Astrocyte (in vitro differentiated cells and primary cell): ENCODE data around the gene C1R. TPM values are rescaled to one million over a fixed set of nuclear protein-coding genes. Genes with fewer than 3 reads are reported as not detected.

Experiments used
- DNase-seq: peaks from one replicate; pipeline ENCODE4 v3.0.0-alpha.2; 2010; ENCODE audit warnings: low read depth
- FAIRE-seq: peaks from 2 replicates; lab custom pipeline; 2011; peaks lifted over from hg19 to GRCh38; lab: Jason Lieb, UNC
- H2AFZ ChIP-seq: 2 replicates; pipeline ENCODE4 v1.6.0; 2012; ENCODE audit warnings: low read depth, low read length, inconsistent platforms
- H3K27ac ChIP-seq: 2 replicates; pipeline ENCODE4 v1.5.1; 2011; ENCODE audit warnings: low read depth, low read length, inconsistent platforms
- H3K27me3 ChIP-seq: 2 replicates; pipeline ENCODE4 v1.6.0; 2011; ENCODE audit warnings: low read length, inconsistent platforms; ENCODE audit not compliant: insufficient read depth
- H3K36me3 ChIP-seq: 2 replicates; pipeline ENCODE4 v1.5.1; 2011; ENCODE audit warnings: low read length, inconsistent platforms; ENCODE audit not compliant: insufficient read depth
- H3K4me1 ChIP-seq: 2 replicates; pipeline ENCODE4 v1.5.1; 2011; ENCODE audit warnings: low read length, inconsistent platforms; ENCODE audit not compliant: insufficient read depth
- H3K4me2 ChIP-seq: 2 replicates; pipeline ENCODE4 v1.6.0; 2012; ENCODE audit warnings: low read length, inconsistent platforms
- H3K4me3 ChIP-seq: 2 replicates; pipeline ENCODE4 v1.5.1; 2011; ENCODE audit warnings: low read depth, mild to moderate bottlenecking, low read length, inconsistent platforms; ENCODE audit not compliant: insufficient read depth
- H3K79me2 ChIP-seq: 2 replicates; pipeline ENCODE4 v1.6.0; 2012; ENCODE audit warnings: mild to moderate bottlenecking, low read length, inconsistent platforms; ENCODE audit not compliant: insufficient read depth
- H3K9ac ChIP-seq: 2 replicates; pipeline ENCODE4 v1.6.0; 2012; ENCODE audit warnings: mild to moderate bottlenecking, low read length, inconsistent platforms
- H3K9me3 ChIP-seq: 2 replicates; pipeline ENCODE4 v1.5.1; 2012; ENCODE audit warnings: low read depth, mild to moderate bottlenecking, low read length, inconsistent platforms; ENCODE audit not compliant: insufficient read depth
- H4K20me1 ChIP-seq: 2 replicates; pipeline ENCODE4 v1.6.0; 2012; ENCODE audit warnings: low read length, inconsistent platforms; ENCODE audit not compliant: insufficient read depth
- H3K27ac Mint-ChIP-seq: one replicate; pipeline ENCODE4 v1.8.0; 2021; ENCODE audit warnings: mild to moderate bottlenecking, mixed read lengths; ENCODE audit not compliant: unreplicated experiment
- H3K27me3 Mint-ChIP-seq: one replicate; pipeline ENCODE4 v1.8.0; 2021; ENCODE audit warnings: low read depth, mixed read lengths; ENCODE audit not compliant: unreplicated experiment
- H3K36me3 Mint-ChIP-seq: one replicate; pipeline ENCODE4 v1.8.0; 2021; ENCODE audit warnings: low read depth, mixed read lengths; ENCODE audit not compliant: unreplicated experiment
- H3K4me1 Mint-ChIP-seq: one replicate; pipeline ENCODE4 v1.8.0; 2021; ENCODE audit warnings: low read depth, mixed read lengths; ENCODE audit not compliant: unreplicated experiment
- H3K4me3 Mint-ChIP-seq: one replicate; pipeline ENCODE4 v1.8.0; 2021; ENCODE audit warnings: mild to moderate bottlenecking, moderate library complexity, mixed read lengths; ENCODE audit not compliant: unreplicated experiment
- H3K9me3 Mint-ChIP-seq: one replicate; pipeline ENCODE4 v1.8.0; 2021; ENCODE audit warnings: mild to moderate bottlenecking, mixed read lengths; ENCODE audit not compliant: unreplicated experiment
- EZH2 ChIP-seq: IDR thresholded peaks from 2 replicates; pipeline ENCODE4 v1.6.1; 2012; ENCODE audit warnings: mild to moderate bottlenecking, low read length, inconsistent platforms; ENCODE audit not compliant: insufficient read depth
- total RNA-seq: library from RNA; stranded (reverse); gene quantifications from 2 replicates; pipeline ENCODE4 v1.2.1, GENCODE V29; 2021
- TF ChIP-seq, protein P1 (sequence below): IDR thresholded peaks from 2 replicates; pipeline ENCODE4 v1.5.1; 2011; ENCODE audit warnings: low read depth, mild to moderate bottlenecking, inconsistent platforms, low read length, moderate library complexity; ENCODE audit not compliant: insufficient read depth

C1R gene
- total RNA-seq, 1 donor from 2014 or later, result 0.86 TPM

DNA sequence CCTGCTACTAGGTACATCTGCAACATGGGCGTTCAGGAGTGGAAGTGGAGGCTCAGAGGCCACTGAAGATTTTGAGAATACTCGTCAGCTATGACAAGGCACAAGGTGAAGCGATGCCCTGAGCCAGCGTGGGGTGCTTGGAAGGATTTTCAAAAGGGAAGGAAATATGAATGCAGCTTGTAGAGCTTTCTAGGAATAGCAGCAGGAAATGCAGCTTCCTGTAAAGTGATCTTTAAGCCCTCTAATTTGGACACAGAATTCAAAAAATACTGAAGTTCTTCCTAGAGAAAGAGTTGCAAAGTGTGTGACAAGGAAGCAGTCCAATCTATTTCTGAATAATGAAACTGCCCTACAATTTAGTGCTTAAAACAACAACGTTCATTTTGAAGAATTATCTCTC is 44.9 kb downstream of the C1R start:
- no peaks in the 10 kb centered on the region for H3K4me1 Mint-ChIP-seq
- FAIRE-seq (no peak), DNase-seq (no peak)
- H3K9me3 ChIP-seq, result no peaks in the 10 kb centered on the region
- H3K27me3 Mint-ChIP-seq, result peaks cover 5% of the 10 kb centered on the region
- no peak overlapping the region for H3K9ac ChIP-seq
- H3K4me2 ChIP-seq, result no peak overlapping the region
- H4K20me1 ChIP-seq, result no peaks in the 10 kb centered on the region
- H2AFZ ChIP-seq, result no peak overlapping the region
- H3K27me3 ChIP-seq, result peaks cover 8% of the 10 kb centered on the region
- no peak overlapping the region for H3K4me3 Mint-ChIP-seq
- H3K27ac ChIP-seq, result no peak overlapping the region
- no peak overlapping the region for H3K4me3 ChIP-seq
- H3K36me3 Mint-ChIP-seq, result peaks cover 2% of the 10 kb centered on the region
- TF ChIP-seq, protein P1, sequence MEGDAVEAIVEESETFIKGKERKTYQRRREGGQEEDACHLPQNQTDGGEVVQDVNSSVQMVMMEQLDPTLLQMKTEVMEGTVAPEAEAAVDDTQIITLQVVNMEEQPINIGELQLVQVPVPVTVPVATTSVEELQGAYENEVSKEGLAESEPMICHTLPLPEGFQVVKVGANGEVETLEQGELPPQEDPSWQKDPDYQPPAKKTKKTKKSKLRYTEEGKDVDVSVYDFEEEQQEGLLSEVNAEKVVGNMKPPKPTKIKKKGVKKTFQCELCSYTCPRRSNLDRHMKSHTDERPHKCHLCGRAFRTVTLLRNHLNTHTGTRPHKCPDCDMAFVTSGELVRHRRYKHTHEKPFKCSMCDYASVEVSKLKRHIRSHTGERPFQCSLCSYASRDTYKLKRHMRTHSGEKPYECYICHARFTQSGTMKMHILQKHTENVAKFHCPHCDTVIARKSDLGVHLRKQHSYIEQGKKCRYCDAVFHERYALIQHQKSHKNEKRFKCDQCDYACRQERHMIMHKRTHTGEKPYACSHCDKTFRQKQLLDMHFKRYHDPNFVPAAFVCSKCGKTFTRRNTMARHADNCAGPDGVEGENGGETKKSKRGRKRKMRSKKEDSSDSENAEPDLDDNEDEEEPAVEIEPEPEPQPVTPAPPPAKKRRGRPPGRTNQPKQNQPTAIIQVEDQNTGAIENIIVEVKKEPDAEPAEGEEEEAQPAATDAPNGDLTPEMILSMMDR, result no peak
- TF ChIP-seq EZH2, result no peak
- H3K9me3 Mint-ChIP-seq, result no peaks in the 10 kb centered on the region
- H3K79me2 ChIP-seq, result no peaks in the 10 kb centered on the region
- H3K27ac Mint-ChIP-seq, result no peak overlapping the region
- no peaks in the 10 kb centered on the region for H3K4me1 ChIP-seq
- H3K36me3 ChIP-seq, result no peaks in the 10 kb centered on the region

DNA sequence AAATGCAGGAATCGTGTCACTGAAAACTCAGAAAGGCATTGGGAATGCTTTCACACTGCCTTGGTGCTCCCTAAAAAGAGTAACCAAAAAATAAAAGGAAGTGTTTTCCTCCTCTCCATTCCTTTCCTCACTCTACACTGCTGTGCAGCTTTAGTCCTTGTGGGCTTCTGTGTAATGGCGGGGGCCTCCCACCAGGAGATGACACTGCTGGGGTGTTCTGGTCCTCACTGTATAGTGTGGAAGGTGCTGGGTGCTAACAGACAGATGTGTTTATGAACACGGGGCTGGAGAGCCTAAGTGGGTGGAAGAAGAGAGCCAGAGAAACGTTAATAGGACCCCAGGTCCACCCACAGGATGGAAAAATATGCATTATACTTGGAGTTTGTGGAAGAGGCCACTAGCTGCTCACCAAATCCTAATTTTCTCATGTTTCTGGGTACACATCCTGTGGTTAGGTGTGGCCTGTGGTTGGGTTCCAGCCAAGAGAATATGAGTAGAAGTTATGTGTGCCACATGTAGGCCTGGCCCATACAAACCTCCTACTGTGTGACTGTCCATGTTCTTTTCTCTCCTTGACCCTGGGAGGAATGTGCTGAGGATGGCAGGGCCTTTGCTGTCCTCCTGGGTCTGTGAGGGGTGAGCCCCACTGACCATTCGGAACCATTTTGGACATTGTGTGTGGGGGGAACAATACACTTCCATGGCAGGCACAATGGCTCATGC is 45.7 kb downstream of the C1R start:
- Histone ChIP-seq H2AFZ (no peak overlapping the region), H3K79me2 (no peaks in the 10 kb centered on the region), H3K4me3 (no peak overlapping the region), H3K36me3 (no peaks in the 10 kb centered on the region), H3K9me3 (no peaks in the 10 kb centered on the region), H3K9ac (no peak overlapping the region), H3K4me2 (no peak overlapping the region), H3K4me1 (no peaks in the 10 kb centered on the region), H3K27me3 (peaks cover 3% of the 10 kb centered on the region), H3K27ac (no peak overlapping the region), H4K20me1 (no peaks in the 10 kb centered on the region)
- H3K9me3 Mint-ChIP-seq, result no peaks in the 10 kb centered on the region
- no peak for DNase-seq
- no peak overlapping the region for H3K4me3 Mint-ChIP-seq
- no peak overlapping the region for H3K27ac Mint-ChIP-seq
- TF ChIP-seq EZH2, result no peak
- TF ChIP-seq, protein P1, result no peak
- H3K4me1 Mint-ChIP-seq, result no peaks in the 10 kb centered on the region
- FAIRE-seq, result no peak
- H3K27me3 Mint-ChIP-seq, result peaks cover 5% of the 10 kb centered on the region
- peaks cover 2% of the 10 kb centered on the region for H3K36me3 Mint-ChIP-seq

DNA sequence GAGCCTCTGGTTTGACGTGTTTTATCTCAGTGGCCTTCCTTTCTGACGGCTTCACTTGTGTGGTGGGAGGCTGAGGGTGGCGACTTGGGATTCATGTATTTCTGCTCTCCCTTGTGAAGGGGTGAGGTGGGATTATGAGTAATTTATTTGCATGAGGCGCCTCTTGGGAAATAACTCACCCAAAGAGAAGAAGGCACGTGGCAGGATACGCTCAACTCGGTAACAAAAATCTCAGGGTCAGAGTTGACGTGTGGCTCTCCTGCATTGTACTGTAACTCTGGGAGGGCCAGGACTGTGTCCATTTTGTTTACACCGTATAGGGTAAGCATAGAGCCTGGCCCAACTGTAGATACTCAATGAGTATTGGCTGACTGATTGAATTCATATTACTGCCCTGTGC is 46.3 kb downstream of the C1R start:
- peaks cover 2% of the 10 kb centered on the region for H3K36me3 Mint-ChIP-seq
- H4K20me1 ChIP-seq, result no peaks in the 10 kb centered on the region
- no peaks in the 10 kb centered on the region for H3K9me3 Mint-ChIP-seq
- no peaks in the 10 kb centered on the region for H3K36me3 ChIP-seq
- H3K79me2 ChIP-seq, result no peaks in the 10 kb centered on the region
- H3K27ac ChIP-seq, result no peak overlapping the region
- no peak overlapping the region for H3K27ac Mint-ChIP-seq
- TF ChIP-seq EZH2, result no peak
- TF ChIP-seq, protein P1, result no peak
- H3K4me3 Mint-ChIP-seq, result no peak overlapping the region
- peaks cover 6% of the 10 kb centered on the region for H3K27me3 Mint-ChIP-seq
- FAIRE-seq (no peak), DNase-seq (no peak)
- no peaks in the 10 kb centered on the region for H3K4me1 ChIP-seq
- no peak overlapping the region for H3K4me2 ChIP-seq
- H3K4me1 Mint-ChIP-seq, result no peaks in the 10 kb centered on the region
- no peaks in the 10 kb centered on the region for H3K9me3 ChIP-seq
- no peak overlapping the region for H3K4me3 ChIP-seq
- no peak overlapping the region for H3K9ac ChIP-seq
- peaks cover 4% of the 10 kb centered on the region for H3K27me3 ChIP-seq
- H2AFZ ChIP-seq, result no peak overlapping the region
